SKM-1 treated with dmso at 0.1 percent for 144 hours (cell line): ENCODE measurements around the gene HP1BP3.
"Not testable (repeated sequence)": the region's sequence is repeated elsewhere in the genome, so short reads cannot be mapped to it uniquely, and the experiment has no call there.

ENCODE experiments used
- DNase-seq: peaks from one replicate; lab custom pipeline; 2025; ENCODE audit not compliant: unreplicated experiment; lab: John Stamatoyannopoulos, UW

Gene HP1BP3, protein sequence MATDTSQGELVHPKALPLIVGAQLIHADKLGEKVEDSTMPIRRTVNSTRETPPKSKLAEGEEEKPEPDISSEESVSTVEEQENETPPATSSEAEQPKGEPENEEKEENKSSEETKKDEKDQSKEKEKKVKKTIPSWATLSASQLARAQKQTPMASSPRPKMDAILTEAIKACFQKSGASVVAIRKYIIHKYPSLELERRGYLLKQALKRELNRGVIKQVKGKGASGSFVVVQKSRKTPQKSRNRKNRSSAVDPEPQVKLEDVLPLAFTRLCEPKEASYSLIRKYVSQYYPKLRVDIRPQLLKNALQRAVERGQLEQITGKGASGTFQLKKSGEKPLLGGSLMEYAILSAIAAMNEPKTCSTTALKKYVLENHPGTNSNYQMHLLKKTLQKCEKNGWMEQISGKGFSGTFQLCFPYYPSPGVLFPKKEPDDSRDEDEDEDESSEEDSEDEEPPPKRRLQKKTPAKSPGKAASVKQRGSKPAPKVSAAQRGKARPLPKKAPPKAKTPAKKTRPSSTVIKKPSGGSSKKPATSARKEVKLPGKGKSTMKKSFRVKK

DNA sequence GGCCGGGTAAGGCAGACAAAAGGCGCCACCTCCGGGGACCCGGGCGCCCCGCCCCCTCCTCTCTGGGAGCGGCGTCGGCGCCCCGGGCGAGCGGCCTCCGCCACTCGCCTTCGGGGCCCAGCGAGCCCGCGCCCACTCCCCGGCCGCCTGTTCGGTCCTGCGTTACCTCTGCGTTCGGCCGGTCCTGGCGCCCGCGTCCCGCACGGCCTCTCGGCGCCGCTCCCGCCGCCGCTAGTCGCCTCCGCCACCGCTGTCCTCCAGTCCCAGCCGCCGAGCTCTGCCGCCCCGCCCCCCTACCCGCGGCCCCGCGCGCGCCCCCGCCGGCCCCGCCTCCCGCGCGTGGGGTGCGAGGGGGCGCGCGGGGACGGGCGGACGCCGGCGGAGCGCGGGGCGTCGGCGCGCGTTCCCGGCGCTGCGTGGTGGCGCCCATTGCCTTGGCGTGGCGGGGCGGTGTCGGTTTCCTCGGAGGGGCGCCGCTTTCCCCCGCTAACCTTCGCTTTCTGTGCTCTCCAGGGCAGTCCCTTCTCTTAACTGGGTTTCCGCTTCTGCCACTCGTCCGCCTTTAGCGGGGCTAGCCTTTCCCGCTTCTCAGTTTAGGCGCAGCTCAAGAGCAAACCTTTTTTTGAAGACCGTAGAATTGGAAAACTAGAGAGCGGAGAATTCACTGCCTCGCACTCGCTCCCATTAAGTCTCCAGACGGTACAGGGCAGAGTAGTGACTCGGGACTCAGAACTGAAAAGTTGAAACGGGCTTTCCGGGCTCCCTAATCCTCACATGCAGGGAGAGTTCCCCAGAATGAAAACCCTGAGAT lies at the start of gene HP1BP3:
Gene HP1BP3 (minus strand): TSS at position 279 of the 811 bp plus-strand sequence. CDS start 6,867 bp downstream, outside the sequence.
- DNase-seq: peak; percentile 40

DNA sequence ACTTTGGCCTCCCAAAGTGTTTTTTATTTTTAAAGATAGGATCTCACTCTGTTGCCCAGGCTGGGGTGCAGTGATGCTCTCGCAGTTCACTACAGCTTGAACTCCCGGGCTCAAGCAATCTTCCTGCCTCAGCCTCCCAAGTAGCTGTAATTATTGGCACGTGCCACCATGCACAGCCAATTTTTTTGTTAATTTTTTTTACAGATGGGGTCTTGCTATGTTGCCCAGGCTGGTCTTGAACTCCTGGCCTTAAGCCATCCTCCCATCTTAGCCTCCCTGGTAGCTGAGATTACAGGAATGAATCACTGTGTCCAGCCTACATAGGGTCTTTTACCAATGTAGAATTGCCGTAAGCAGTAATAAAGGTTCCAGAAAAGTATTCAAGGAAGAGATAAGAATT lies 49.1 kb upstream of the HP1BP3 start:
- no peak for DNase-seq

DNA sequence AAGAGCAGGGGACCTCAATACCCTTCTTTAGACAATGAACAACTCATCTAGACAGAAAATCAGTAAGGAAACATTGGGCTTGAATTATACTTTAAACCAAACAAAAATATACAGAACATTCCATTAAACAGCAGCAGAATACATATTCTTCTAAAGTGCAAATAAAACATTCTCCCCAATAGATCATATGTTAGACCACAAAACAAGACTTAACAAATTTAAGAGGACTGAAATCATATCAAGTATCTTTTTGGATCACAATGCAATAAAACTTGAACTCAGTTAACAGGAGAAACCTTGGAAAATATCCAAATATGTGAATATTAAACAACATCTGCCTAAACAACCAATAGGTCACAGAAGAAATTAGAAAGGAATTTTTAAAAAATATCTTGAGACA lies 47.7 kb upstream of the HP1BP3 start:
- no peak for DNase-seq

DNA sequence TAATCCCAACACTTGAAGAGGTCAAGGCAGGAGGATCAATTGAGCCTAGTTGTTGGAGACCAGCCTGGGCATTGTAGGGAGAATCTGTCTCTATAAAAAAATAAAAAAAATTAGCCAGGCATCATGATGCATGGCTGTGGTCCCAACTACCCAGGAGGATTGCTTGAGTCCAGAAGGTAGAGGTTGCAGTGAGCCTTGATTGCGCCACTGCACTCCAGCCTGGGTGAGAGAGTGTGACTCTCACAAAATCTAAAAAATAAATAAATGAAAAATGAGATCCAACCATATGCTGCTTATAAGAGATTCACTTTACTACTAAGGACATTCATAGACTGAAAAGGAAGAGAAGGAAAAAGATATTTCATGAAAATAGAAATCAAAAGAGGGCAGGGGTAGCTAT lies 47.1 kb upstream of the HP1BP3 start:
- no peak for DNase-seq

DNA sequence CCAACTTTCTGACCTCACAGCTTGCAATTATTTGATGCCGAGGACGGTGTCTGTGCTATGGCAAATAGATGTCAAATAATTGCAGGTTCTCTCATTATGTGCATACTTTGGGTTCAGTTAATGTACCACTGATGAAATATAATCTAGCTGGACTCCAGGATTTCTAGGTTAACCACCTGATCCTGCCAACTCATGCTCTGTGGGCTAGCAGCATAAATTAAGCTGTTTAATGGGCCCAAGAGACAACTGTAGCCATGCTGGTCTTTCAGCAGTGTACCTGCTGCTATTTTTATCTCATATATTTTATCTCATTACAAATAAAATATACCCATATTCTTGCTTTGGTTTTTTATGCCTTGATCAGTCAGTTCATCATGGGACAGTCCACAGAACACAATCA lies 43.3 kb upstream of the HP1BP3 start:
- no peak for DNase-seq

DNA sequence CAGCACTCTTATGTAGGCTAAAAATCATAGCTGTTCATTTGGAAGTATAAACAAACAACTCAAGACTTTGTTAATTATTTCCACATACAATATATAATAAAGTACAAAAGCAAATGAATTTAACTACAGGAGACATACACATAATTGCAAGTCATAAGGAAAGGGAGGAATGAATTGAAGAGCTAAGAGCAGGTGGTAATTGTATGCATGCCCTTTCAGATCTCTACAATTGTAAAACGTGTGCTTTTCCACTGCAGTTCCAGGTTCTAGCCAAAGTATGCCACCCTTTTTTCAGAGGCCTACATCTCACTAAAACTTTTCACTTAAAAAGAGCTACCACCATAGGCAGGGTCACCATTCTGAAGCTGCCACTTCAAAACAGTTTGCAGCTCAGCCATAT lies 42.8 kb upstream of the HP1BP3 start:
- DNase-seq: no peak

DNA sequence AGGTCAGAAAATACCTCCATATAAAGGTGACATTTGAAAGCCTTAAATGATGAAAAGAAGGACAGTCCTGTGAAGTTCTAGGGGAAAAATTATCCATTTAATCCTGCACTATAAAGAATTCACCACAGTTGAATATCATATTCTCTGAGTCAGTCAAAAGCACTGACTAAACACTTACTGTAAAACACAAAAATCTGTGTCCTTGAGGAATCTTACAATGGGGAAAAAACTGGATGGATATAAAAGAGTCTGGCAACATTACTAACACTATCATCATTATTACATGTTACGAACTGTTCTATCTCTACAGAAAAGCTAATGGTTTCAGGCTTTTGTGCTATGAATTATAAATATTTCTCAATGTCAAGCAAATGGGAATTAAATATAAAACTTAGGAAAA lies 42.4 kb upstream of the HP1BP3 start:
- no peak for DNase-seq

DNA sequence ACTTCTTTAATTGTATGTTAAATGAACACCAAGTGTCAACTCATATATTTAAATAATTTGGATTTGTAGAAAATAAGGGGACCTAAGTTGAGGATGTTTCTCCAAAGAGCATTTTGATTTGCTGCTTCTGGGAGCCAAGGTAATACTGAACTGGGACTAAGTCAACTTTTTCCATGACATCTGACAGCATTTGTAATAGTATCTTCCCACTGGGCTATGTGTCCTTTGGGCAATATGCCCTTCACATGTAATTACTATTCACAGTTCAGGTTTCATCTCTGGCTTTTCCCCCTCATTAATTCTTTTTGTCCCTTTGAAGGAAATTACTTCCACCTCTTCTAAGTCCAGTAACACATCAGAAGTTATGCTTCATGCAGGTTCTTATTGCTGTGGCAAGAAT lies 36.7 kb upstream of the HP1BP3 start:
- DNase-seq: no peak

DNA sequence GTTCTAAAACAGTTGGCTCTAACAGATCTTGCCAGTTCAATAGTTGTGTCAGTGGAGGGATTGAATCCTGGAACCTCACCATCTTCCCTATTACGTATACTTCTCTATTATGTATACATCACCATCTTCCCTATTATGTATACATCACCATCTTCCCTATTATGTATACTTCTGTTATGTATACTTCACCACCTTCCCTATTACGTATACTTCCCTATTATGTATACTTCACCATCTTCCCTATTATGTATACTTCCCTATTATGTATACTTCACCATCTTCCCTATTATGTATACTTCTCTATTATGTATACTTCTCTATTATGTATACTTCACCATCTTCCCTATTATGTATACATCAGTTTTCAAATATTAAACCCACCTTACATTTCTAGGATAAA lies 34.4 kb upstream of the HP1BP3 start:
- peak; percentile 55 for DNase-seq

DNA sequence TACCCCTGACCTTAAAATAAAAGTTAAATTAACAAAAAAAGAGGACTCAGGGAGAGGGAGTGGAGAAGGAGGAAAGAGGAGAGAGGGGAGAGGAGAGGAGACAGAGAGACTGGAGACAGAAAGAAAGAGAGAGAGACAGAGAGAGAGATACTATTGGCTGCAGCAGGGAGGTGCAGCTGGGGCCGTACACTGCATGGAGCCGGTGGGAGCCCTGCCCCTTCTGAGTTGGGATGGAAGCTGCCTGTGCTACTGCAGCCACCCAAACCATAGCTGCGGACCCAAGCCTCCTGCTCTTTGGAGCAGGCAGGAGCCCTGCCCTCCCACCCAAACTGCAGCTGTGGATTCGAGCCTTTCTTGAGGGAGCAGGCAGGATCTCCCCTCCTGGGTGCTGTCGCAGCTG lies 32.7 kb upstream of the HP1BP3 start:
- DNase-seq: no peak

DNA sequence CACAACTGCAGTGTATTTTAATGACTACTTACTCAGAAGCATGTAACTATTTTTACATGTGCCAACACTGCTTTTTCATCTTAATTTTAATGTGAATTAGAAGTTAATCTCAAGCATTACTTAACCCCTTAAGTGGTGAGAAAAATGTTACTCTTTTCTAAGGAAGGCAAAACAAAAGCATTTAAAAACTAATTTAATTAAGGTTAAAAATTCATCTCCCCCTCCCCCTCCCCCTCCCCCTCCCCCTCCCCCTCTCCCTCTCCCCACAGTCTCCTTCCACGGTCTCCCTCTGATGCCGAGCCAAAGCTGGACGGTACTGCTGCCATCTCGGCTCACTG lies 27.4 kb upstream of the HP1BP3 start:
- DNase-seq: no peak

DNA sequence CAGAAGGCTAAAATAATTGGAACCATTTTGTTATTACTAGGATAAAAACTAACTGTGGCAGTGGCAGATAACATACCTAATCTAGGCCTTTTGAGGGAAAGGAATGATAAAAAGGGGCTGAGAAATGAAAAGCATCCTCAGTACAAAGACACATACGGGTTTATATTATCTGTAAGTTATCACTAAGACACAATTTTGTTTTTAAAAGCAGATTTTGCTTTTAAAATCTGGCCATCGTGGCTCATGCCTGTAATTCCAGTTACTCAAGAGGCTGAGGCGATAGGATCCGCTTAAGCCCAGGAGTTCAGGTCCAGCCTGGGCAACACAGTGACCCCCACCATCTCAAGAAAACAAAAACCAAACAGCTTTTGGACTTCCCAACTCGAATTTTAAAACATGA lies 24.8 kb upstream of the HP1BP3 start:
- DNase-seq: no peak

DNA sequence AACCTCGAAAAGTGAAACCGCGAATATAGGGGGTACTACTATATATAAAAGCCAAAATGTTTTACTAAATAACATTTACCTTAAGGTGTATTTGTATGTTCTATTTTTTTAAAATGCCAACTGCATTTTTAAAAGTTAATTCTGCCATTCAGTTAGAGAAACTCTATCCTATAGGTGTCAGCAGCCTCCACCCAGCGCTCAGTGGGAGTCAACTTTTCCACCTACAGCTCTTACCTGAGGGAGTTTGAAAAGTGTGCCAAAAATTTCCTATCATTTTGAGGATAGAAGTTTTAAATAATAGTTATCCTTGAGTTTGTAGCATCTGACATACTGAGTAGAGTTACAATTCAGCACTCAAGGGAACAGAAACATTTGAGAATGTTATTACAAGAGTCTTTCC lies 6.1 kb upstream of the HP1BP3 start:
- DNase-seq: no peak

DNA sequence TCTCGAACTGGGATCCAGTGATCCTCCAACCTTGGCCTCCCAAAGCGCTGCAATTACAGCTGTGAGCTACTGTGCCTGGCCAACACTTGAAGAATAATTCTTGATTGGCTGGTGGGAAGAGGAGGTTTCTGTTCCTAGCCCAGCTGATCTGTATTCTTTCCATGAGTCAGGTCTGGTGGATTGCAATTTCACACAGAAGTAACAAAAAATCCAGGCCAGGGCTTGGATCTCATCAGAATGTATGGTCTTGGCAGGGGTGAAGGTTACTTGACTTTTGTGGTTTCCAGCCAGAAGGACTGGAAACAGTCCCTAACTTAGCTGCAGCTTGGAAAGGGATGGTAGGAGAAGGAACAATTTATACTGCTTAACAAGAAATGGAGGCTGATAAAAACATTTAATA lies 5.1 kb upstream of the HP1BP3 start:
- DNase-seq: no peak

DNA sequence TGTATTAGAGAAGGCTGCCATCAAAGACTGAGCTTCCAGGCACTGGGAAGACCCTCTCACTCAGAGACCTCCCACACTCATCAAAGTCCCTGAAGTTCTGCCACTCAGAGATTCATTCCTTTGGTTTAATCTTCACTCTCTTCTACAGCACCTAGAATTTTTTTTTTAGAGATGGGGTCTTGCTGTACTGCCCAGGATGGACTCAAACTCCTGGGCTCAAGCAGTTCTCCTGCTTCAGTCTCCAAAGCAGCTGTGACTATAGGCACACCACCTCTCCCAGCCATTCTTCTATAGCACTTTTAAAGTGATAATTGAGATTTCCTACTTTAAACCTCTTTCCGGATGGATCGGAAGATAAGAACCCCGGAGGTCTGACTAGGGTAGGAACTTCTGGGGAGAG lies 3.7 kb upstream of the HP1BP3 start:
- DNase-seq: no peak

DNA sequence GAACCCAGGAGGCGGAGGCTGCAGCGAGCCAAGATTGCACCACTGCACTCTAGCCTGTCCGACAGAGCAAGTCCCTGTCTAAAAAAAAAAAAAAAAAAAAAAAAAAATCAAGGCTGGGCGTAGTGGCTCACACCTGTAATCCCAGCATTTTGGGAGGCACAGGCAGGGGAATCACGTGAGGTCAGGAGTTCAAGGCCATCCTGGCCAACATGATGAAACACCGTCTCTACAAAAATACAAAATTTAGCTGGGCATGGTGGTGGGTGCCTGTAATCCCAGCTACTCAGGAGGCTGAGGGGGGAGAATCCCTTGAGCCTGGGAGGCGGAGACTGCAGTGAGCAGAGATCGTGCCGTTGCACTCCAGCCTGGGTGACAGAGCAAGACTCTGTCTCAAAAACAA lies 2.5 kb upstream of the HP1BP3 start:
- DNase-seq: not testable (repeated sequence)

DNA sequence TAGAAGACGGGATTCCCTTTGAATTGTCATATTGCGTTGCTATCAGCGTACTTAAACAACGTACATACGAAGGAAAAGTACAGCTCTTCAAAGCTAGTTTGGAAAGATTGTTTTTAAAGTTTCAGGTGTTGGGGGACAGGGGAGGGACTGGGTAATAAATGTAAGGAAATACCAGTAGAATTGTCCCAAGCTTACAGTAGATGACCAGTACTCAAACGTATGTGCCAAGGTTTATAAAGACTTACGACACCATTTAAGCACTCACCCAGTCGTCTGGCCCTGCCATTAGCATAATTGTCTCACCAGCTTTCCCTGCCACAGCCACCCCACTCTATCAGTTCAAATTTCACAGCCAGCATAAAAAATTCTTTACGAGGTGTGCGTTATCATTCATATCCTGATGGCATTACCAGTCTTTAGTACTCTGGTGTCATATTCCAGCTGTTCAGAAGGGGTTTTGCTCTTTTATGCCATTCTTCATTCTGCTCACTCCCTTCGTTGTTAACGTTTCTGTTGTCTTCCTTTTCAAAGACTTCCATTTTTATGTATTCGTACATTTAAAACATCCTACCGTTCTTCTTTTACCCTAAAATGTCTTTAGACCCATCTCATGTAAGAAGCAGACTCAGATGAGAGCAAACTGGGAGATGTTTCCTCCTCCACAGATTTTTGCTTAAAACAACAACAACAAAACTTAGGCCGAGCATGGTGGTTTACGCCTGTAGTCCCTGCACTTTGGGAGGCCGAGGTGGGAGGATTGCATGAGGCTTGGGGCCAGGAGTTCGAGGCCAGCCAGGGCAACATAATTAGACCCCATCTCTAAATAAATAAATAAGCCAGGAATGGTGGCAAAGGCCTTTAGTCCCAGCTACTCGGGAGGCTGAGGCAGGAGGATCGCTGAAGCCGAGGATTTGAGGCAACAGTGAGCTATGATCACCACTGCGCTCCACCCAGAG lies 1.0 kb upstream of the HP1BP3 start:
- no peak for DNase-seq

DNA sequence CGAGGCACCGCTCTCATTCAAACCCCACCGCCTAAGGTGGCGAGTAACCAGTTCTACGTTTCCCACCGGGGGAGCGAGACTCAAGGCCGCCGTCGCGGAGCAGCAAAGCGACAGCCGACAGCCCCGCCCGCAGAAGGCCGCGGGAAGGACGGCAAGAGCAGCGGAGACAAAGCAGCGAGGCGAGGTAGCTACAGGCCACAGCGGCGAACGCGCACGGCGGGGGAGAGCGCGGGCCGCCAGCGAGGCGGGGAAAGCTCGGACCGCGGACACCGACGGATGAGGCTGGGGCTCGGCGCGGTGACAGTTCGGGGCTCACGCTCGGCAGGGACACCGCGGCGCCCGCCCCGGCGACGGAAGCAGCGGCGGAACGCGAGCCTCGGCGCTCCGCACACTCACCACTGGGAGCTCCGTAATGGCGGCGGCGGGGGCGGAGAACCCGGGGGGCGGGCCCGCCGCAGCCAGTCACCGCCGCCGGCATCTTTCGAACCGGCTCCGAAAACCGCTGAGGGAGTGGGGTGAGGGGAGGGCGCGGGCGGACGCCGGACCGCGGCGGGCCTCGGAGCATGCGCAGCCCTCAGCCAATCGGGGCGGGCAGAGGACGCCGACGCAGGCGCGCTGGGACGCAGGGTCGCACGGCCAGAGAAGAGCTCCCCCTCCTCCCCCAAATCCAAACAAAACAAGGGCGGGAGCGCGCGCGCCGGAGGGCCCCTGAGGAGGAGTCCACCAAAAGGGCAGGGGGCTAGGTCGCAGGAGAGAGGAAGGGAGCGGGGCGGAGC lies 666 bp downstream of the HP1BP3 start:
- DNase-seq: peak; percentile 93

DNA sequence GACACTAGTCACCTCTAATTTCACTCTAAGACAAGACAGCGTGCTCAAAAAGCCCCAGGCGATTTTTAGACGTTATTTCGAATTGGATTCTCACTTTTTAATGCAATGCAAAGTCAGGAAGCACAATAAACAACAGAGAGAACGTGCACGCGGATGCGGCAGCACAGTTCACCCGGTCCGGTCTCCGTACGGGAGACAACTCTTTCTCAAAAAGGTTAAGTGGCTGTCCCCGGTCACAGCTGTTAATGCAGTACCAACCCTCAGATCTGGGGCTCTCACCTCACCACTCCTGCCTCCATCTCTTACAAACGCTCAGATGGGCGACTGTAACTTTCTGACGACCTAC lies 1.2 kb downstream of the HP1BP3 start:
- no peak for DNase-seq

DNA sequence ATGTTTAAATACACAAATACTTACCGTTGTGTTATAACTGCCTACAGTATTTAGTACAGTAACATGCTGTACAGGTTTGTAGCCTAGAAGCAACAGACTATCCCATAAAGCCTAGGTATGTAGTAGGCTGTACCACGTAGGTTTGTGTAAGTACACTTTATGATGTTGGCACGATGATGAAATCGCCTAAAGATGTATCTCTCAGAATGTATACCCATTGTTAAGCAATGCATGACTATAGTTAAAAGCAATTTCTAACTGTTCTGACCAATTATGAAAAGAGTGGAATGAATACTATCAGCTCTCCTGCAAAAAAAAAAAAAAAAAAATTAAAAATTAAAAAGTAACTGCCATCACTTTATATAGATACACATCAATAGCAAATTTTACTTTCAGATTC lies 11.4 kb downstream of the HP1BP3 start:
- DNase-seq: no peak
